ENCODE data around the gene SUSD1. TPM values are rescaled to one million over a fixed set of nuclear protein-coding genes. Genes with fewer than 3 reads are reported as not detected.
A peak's percentile ranks its signal among the peaks of the same experiment; 100 is the strongest.

SUSD1 gene
- polyA plus RNA-seq, 1 of the 3 experiments (the other 2 are of a cell fraction) = 8.2 TPM

DNA sequence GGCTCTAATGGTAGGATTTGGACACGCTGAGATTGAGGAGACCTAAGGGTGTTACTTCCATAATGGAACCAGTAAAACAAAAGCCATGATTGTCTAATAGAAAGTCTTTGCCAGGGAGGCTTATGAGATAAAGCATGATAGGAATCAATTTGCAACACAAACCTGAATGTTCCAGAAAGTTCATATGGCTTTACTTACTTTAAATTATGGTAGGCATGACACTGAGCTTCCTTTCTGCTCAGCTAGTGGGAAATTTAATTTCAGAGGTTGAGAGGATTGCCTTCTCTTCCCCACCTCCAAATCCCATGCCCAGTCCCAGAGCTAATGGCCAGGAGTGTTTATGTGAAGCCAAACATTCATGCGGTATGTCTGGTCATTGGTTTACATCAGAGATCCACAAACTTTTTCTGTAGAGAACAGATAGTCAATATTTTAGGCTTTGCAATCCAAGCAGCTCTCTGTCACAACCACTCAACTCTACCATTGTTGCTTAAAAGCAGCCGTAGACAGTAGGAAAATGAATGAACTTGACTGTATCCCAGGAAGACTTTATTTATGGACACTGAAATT lies 164.0 kb downstream of the SUSD1 start:
- H3K79me2 ChIP-seq (ENCODE audit: insufficient read depth) = no peaks in the 10 kb centered on the region
- no peak for DNase-seq
- H3K4me3 ChIP-seq (ENCODE audit: low read depth in 2 of 2, low read length in 1 of 2) = no peak overlapping the region
- no peaks in the 10 kb centered on the region for H3K9me2 ChIP-seq
- H3K27me3 ChIP-seq (ENCODE audit: insufficient read depth) = no peaks in the 10 kb centered on the region
- peaks cover 27% of the 10 kb centered on the region for H3F3A ChIP-seq (replicated peaks; ENCODE audit: insufficient read depth)
- H3K4me1 ChIP-seq (ENCODE audit: control insufficient read depth in 1 of 2, insufficient read depth in 2 of 2, low read depth in 1 of 2, low read length in 1 of 2) = peaks cover 0 to 20% of the 10 kb centered on the region in 2 experiments; a peak in 3 of 4 replicates
- no peaks in the 10 kb centered on the region for H4K20me1 ChIP-seq (ENCODE audit: insufficient read depth)
- ChIA-PET CTCF (interaction anchor here (1.4 to 2.1 kb wide), 2 partner anchors 16 to 63 kb away, joined by 3 to 6 read pairs; no protein-coding TSS in a partner anchor), POLR2A (no interaction called here)
- peak overlapping the region; percentile 71; the same call in 1 of the 2 replicates for H3K9ac ChIP-seq
- no peak for TF ChIP-seq SIN3A (IDR thresholded peaks at IDR 0.05; ENCODE audit: borderline replicate concordance, low read depth, low read length)
- no peak for TF ChIP-seq SMC3 (IDR thresholded peaks at IDR 0.05; ENCODE audit: low read depth, low read length)
- TF ChIP-seq, protein P1, sequence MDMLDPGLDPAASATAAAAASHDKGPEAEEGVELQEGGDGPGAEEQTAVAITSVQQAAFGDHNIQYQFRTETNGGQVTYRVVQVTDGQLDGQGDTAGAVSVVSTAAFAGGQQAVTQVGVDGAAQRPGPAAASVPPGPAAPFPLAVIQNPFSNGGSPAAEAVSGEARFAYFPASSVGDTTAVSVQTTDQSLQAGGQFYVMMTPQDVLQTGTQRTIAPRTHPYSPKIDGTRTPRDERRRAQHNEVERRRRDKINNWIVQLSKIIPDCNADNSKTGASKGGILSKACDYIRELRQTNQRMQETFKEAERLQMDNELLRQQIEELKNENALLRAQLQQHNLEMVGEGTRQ (IDR thresholded peaks at IDR 0.05; ENCODE audit: borderline replicate concordance, low read depth, low read length) = no peak
- TF ChIP-seq TEAD4 (IDR thresholded peaks at IDR 0.05; ENCODE audit: borderline replicate concordance, insufficient read depth) = no peak
- TF ChIP-seq, protein P2, sequence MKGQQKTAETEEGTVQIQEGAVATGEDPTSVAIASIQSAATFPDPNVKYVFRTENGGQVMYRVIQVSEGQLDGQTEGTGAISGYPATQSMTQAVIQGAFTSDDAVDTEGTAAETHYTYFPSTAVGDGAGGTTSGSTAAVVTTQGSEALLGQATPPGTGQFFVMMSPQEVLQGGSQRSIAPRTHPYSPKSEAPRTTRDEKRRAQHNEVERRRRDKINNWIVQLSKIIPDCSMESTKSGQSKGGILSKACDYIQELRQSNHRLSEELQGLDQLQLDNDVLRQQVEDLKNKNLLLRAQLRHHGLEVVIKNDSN (IDR thresholded peaks at IDR 0.05; ENCODE audit: borderline replicate concordance, low read depth) = no peak
- TF ChIP-seq TAF1 (IDR thresholded peaks at IDR 0.05; ENCODE audit: borderline replicate concordance, low read depth, low read length) = no peak
- TF ChIP-seq GATA2 (CRISPR knock-in tag; IDR thresholded peaks at IDR 0.05) = no peak
- no peak for TF ChIP-seq TCF12 (IDR thresholded peaks at IDR 0.05)
- TF ChIP-seq FOXM1 (IDR thresholded peaks at IDR 0.05; ENCODE audit: low read depth) = no peak
- no peak for TF ChIP-seq RCOR1 (IDR thresholded peaks at IDR 0.05; ENCODE audit: low read length)
- TF ChIP-seq, protein P3, sequence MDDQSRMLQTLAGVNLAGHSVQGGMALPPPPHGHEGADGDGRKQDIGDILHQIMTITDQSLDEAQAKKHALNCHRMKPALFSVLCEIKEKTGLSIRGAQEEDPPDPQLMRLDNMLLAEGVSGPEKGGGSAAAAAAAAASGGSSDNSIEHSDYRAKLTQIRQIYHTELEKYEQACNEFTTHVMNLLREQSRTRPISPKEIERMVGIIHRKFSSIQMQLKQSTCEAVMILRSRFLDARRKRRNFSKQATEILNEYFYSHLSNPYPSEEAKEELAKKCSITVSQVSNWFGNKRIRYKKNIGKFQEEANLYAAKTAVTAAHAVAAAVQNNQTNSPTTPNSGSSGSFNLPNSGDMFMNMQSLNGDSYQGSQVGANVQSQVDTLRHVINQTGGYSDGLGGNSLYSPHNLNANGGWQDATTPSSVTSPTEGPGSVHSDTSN (IDR thresholded peaks at IDR 0.05) = no peak
- no peak for TF ChIP-seq RAD21 (IDR thresholded peaks at IDR 0.05; ENCODE audit: low read length)
- TF ChIP-seq RXRA (IDR thresholded peaks at IDR 0.05; ENCODE audit: borderline replicate concordance, low read depth) = no peak
- TF ChIP-seq NRF1 (IDR thresholded peaks at IDR 0.05; ENCODE audit: low read depth, low read length) = no peak
- H3K36me3 ChIP-seq (replicated peaks in 1 of 2; ENCODE audit: control insufficient read depth in 1 of 2, insufficient read depth in 2 of 2, low read length in 1 of 2) = no peaks in the 10 kb centered on the region
- no peaks in the 10 kb centered on the region for H3K9me3 ChIP-seq
- 0 out of 2 replicates have a peak overlapping the region, but pooled peaks have one; percentile 81 for H2AFZ ChIP-seq (ENCODE audit: low read depth)
- H3K4me2 ChIP-seq = peak overlapping the region; percentile 61
- WGBS (ENCODE audit: low lambda C conversion rate) = 86% methylated on average over 3 of the region's 3 CpGs
- peak overlapping the region; percentile 75 to 97; a peak in 3 of 4 replicates for H3K27ac ChIP-seq (ENCODE audit: low read depth in 2 of 2, low read length in 1 of 2)

DNA sequence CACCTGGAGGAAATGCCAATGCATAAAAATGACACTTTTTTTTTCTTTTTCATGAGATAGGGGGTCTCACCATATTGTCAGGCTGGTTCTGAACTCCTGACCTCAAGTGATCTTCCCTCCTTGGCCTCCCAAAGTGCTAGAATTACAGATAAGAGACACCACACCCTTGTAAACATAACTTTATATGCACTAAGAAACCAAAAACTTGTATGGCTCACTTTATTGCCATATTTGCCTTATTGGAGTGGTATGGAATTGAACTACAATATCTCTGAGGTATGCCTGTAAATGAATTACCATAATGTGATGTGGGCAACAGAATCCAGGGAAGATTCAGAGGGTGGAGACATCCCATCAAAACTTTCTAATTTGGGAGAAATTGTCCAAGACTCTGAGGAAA lies 164.6 kb downstream of the SUSD1 start:
- no peak for DNase-seq
- Histone ChIP-seq H4K20me1 (ENCODE audit: insufficient read depth) (no peaks in the 10 kb centered on the region), H3K9ac (no peak overlapping the region), H3K27ac (ENCODE audit: low read depth in 2 of 2, low read length in 1 of 2) (peak overlapping the region in 1 of 2 experiments; percentile 97; a peak in 2 of 4 replicates), H2AFZ (ENCODE audit: low read depth) (no peak overlapping the region), H3K4me1 (ENCODE audit: control insufficient read depth in 1 of 2, insufficient read depth in 2 of 2, low read depth in 1 of 2, low read length in 1 of 2) (peaks cover 0 to 20% of the 10 kb centered on the region in 2 experiments; a peak in 3 of 4 replicates), H3K9me3 (no peaks in the 10 kb centered on the region), H3K27me3 (ENCODE audit: insufficient read depth) (no peaks in the 10 kb centered on the region), H3K4me2 (no peak overlapping the region), H3K9me2 (no peaks in the 10 kb centered on the region), H3F3A (replicated peaks; ENCODE audit: insufficient read depth) (peaks cover 27% of the 10 kb centered on the region), H3K36me3 (replicated peaks in 1 of 2; ENCODE audit: control insufficient read depth in 1 of 2, insufficient read depth in 2 of 2, low read length in 1 of 2) (no peaks in the 10 kb centered on the region), H3K79me2 (ENCODE audit: insufficient read depth) (no peaks in the 10 kb centered on the region), H3K4me3 (ENCODE audit: low read depth in 2 of 2, low read length in 1 of 2) (no peak overlapping the region)
- ChIA-PET CTCF (interaction anchor here (1.4 kb wide), 1 partner anchor 16 kb away, joined by 3 read pairs; no protein-coding TSS in a partner anchor), POLR2A (no interaction called here)
- TF ChIP-seq POLR2AphosphoS5 (IDR thresholded peaks at IDR 0.05; ENCODE audit: low read depth, low read length) (no peak), CHD2 (IDR thresholded peaks at IDR 0.05; ENCODE audit: low read length, partially characterized antibody) (no peak), SIN3A (IDR thresholded peaks at IDR 0.05; ENCODE audit: borderline replicate concordance, low read depth, low read length) (no peak), FOSL2 (IDR thresholded peaks at IDR 0.05; ENCODE audit: borderline replicate concordance, low read depth) (no peak), SMC3 (IDR thresholded peaks at IDR 0.05; ENCODE audit: low read depth, low read length) (no peak), TAF1 (IDR thresholded peaks at IDR 0.05; ENCODE audit: borderline replicate concordance, low read depth, low read length) (no peak)
- TF ChIP-seq, protein P2 (IDR thresholded peaks at IDR 0.05; ENCODE audit: borderline replicate concordance, low read depth) = no peak
- TF ChIP-seq, protein P4, sequence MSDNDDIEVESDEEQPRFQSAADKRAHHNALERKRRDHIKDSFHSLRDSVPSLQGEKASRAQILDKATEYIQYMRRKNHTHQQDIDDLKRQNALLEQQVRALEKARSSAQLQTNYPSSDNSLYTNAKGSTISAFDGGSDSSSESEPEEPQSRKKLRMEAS (IDR thresholded peaks at IDR 0.05; ENCODE audit: low read depth) = no peak
- TF ChIP-seq, protein P5, sequence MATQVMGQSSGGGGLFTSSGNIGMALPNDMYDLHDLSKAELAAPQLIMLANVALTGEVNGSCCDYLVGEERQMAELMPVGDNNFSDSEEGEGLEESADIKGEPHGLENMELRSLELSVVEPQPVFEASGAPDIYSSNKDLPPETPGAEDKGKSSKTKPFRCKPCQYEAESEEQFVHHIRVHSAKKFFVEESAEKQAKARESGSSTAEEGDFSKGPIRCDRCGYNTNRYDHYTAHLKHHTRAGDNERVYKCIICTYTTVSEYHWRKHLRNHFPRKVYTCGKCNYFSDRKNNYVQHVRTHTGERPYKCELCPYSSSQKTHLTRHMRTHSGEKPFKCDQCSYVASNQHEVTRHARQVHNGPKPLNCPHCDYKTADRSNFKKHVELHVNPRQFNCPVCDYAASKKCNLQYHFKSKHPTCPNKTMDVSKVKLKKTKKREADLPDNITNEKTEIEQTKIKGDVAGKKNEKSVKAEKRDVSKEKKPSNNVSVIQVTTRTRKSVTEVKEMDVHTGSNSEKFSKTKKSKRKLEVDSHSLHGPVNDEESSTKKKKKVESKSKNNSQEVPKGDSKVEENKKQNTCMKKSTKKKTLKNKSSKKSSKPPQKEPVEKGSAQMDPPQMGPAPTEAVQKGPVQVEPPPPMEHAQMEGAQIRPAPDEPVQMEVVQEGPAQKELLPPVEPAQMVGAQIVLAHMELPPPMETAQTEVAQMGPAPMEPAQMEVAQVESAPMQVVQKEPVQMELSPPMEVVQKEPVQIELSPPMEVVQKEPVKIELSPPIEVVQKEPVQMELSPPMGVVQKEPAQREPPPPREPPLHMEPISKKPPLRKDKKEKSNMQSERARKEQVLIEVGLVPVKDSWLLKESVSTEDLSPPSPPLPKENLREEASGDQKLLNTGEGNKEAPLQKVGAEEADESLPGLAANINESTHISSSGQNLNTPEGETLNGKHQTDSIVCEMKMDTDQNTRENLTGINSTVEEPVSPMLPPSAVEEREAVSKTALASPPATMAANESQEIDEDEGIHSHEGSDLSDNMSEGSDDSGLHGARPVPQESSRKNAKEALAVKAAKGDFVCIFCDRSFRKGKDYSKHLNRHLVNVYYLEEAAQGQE (IDR thresholded peaks at IDR 0.05; ENCODE audit: low read depth, low read length) = no peak

All from SK-N-SH (cell line).